ENCODE data around the gene GALNT11. TPM values are rescaled to one million over a fixed set of nuclear protein-coding genes. Genes with fewer than 3 reads are reported as not detected.
"Not testable (repeated sequence)": the region's sequence is repeated elsewhere in the genome, so short reads cannot be mapped to it uniquely, and the experiment has no call there.

GALNT11 gene
- total RNA-seq, 1 donor from 2014 or later: 54.2 TPM

- no peak for DNase-seq (ENCODE audit: low spot score)
These were observed 49.2 kb downstream of the GALNT11 start for GRCh38 chr7:152074673-152075072.

GRCh38 chr7:152075379-152075778, 49.9 kb downstream of the GALNT11 start:
- not testable (repeated sequence) for DNase-seq (ENCODE audit: low spot score)

- no peak for DNase-seq (ENCODE audit: low spot score)
These were observed 50.9 kb downstream of the GALNT11 start for GRCh38 chr7:152076324-152076821.

DNA sequence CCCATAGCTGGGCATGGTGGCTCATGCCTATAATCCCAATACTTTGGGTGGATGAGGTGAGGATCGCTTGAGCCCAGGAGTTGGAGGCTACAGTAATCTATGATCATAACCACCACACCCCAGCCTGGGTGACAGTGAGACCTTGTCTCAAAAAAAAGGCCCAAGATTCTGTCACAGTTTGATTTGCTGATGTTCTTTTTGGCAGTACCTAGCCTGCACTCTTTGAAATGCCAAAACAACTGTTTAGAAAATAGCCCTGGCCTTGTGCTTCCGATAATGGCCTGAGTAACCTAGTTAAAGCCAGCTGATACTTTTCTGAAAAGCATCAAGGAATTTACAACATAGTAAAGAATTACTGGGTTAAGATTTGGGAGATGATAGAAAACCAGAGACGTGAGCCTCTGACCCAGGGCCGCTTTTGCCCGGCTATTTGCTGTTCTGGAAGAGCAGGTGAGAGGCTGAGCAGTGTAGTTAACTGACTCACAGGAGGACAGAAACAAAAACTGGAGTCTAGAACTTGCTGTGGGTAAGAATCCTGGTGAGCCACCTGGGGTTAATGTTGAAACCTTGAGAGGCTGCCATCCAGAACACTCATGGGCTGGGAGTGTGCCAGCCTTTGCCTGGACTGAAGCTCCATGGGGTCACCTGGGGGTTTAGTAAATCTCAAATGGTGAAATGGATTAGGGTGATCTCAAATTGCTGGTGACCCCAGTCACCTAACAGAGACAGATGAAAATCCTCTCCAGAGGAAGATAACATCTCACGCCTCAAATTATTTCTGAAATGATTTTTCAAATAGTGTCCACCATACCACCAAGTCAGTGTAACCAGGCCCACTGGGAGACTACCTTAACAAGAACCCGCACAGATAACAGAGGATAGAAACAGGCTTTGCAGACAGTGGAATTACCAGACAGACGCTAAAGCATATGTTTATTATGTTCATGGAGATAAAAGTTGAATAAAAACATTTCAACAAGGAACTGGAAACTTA, 51.8 kb downstream of the GALNT11 start:
- no peak for DNase-seq (ENCODE audit: low spot score)

DNA sequence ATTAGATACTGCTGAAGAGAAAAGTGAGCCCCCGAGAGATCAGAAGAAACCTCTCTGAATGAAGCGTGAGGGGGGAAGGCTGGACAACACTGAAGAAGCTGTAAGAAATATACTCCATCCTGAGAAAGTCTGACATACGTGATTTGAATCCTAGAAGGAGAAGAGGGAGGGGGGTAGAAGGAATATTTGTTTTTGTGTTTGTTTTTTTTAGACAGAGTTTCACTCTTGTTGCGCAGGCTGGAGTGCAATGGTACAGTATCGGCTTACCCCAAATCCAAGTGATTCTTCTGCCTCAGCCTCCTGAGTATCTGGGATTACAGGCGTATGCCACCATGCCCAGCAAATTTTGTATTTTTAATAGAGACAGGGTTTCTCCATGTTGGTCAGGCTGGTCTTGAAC, 52.6 kb downstream of the GALNT11 start:
- DNase-seq (ENCODE audit: low spot score): no peak

DNA sequence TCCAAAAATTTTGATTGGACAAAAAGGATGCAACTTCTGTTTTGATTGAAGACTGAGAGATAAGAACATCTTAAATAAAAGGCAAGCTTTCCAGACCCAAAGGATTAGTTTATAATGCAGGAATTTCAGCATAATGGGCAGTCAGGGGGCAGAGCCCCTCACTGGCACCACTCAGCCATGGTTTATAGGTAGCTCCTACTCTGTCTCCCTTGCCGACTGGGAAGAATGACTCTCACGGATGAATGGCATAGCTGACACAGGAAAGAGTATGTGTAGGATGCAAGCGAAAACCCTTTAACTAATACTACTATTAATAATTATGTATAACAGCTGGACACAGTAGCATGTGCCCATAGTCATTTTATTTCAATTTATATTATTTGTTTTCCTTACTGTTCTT, 53.3 kb downstream of the GALNT11 start:
- DNase-seq (ENCODE audit: low spot score): no peak

DNA sequence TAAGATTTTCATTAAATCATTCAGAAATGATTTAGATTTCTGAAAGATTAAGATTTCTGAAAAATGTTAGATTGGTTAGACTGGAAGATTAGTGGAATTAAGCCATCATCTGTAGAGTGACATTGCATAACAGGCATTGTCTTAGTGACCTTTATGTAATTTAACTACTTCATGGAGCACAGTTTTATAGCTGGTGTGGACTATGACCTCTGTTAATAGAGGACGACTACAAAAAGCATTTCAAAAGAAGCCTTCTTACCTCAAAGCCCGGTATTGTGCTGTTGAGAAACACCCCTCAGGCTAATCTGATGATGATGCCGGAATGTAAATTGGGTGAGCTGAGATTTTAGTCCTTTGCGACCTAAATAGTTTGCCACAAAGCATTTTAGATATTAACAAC, 55.6 kb downstream of the GALNT11 start:
- no peak for DNase-seq (ENCODE audit: low spot score)

- not testable (repeated sequence) for DNase-seq (ENCODE audit: low spot score)
These were observed 56.7 kb downstream of the GALNT11 start for GRCh38 chr7:152082073-152082721.

DNA sequence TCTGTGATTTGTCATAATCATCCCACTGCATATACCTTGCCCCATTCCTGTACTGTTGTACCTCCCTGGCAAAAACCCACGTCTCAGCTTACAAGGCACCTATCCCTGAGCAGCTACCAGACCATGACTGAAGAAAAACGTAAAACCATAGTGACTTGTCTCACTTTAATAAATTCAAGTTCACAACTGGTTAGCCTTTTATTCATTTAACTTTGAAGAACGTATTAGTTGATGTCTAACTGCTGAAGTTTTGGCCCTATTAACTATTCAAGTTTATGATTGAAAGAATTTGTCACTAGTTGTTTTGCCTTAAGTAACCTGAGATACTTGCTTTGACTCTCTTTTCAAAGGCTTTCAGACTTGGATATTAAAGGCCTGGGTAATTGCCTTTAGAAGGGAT, 59.7 kb downstream of the GALNT11 start:
- no peak for DNase-seq (ENCODE audit: low spot score)

- no peak for DNase-seq (ENCODE audit: low spot score)
These were observed 61.0 kb downstream of the GALNT11 start for GRCh38 chr7:152086513-152086912.

DNA sequence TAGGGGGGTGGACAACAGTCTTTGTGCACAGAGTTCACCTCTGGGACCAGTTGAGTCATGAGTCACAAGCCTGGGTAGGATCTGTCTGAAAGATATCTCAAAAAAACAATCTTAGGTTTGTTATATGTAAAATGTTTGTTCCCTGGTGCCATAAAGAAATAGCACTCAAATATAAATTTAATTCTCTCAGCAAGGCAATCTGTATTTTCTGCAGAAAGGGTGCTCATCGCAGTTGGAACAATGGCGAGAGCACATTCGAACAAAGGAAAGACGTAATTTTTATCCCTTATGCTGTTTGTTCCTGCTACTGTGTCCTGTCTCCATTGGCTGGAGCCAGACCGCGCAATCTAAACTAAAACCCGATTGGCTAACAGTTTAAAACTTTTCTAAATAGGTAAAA, 63.7 kb downstream of the GALNT11 start:
- DNase-seq (ENCODE audit: low spot score): no peak

DNA sequence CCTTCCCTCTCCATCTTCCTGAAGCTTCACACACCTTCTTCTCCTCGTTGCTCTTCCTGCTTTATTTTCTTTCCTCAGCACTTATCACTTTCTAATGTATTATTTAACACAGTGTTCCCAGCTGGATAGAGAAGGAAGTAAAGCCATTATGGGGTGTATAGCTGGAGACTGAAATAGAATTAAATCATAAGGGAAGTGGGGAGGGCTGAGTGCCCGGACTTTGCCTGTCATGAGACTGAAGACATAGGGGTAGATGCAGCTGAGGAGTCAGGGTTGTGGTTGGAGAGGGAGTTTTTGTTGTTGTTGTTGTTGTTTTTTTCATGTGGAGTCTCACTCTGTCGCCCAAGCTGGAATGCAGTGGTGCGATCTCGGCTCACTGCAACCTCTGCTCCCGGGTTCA, 65.3 kb downstream of the GALNT11 start:
- no peak for DNase-seq (ENCODE audit: low spot score)

DNA sequence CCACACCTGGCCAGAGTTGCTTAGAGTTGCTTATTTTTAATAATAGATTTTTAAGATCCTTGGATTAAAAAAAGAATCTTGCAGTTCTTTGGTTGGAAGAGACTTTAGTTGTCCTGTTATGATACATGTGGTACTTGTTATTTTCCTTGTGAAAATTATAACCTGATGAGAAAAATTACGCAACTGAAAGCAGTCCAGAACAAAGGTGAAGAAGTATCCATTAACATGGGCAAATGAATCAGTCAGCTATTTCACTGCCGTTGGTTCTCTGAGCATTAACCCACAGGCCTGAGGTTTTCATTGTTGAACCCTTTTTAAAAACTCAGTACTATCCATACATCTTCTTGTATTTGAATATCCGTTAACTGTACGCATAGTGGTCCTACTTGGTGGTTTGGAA, 68.2 kb downstream of the GALNT11 start:
- no peak for DNase-seq (ENCODE audit: low spot score)

DNA sequence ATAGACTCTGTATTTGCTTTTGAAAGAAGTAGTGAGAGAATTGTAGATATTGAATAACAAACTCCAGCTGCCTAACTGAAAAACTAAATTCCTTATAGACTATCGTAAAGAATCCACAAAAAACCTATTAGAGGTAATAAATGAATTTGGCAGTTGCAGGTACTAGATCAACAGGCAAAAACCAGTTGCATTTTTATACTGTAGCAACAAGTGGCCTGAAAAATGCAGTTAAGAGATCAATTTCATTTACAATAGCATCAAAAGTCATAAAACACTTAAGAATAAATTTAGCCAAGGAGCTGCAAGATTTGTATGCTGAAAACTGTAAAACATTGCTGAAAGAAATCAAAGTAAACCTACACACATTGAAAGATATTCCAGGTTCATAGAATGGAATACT, 70.3 kb downstream of the GALNT11 start:
- DNase-seq (ENCODE audit: low spot score): no peak

DNA sequence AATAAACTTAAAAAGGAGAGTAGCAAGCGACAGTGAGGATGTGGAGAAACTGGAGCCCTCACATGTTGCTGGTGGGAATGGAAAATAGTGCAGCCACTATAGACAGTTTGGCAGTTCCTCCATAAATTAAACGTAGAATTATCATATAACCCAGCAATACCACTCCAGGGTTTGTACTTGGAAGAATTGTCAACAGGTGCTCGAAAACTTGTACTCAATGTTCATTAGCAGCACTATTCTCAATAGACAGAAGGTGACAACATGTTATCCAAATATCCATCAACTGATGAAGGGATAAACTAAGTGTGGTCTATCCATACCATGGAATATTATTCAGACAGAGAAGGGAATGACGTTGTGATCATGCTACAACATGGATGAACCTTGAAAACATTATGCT, 71.9 kb downstream of the GALNT11 start:
- DNase-seq (ENCODE audit: low spot score): no peak

DNA sequence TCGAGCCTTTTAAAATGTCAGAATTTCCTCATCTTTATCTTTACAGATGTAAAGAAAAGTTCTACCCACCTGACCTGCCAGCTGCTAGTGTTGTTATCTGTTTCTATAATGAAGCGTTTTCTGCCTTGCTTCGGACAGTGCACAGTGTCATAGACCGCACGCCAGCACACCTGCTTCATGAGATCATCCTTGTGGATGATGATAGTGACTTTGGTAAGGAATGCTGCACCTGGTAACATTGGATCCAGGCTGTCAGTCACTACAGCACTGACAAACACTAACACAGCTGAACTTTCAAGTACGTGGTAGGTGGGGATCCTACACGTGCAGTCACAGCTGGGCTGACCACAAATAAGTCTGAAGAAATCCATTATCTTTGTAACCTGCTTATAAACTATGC, 77.6 kb downstream of the GALNT11 start:
- no peak for DNase-seq (ENCODE audit: low spot score)

DNA sequence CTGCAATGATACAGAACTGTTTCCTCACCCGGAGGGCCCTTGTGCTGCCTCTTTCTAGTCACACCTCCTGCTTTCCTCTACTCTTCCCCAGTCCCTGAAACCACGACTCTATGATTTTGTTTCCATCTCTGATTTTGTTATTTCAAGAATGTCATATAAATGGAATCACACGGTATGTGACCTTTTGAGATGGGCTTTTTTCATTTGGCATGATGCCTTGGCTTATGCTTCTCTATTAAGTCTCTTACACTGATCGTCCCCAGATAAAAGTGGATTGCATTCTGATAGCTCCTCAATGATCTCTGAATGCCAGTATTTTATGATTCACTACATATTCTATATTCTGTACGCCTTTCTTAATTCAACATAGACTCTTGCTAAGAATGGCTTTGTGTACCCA, 78.2 kb downstream of the GALNT11 start:
- DNase-seq (ENCODE audit: low spot score): no peak

- no peak for DNase-seq (ENCODE audit: low spot score)
These were observed 79.7 kb downstream of the GALNT11 start for GRCh38 chr7:152105205-152105604.

DNA sequence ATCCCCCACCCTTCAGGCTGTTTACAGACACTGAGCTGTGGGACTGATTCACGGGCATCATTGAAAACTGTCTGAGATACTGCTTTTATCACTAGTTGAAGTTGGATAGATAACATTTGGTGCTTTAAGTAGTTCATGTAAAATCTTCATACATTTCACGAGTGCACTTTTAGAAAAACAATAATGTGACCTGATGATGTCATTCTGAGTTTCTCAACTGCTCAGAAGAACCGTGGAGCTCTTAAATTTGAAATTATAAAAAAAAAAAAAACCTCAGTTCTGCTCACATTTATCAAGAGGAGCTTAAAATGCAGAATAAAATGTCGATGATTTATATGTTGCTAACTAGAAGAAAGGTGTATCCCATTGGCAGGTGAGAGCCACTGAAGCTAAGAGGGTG, 81.5 kb downstream of the GALNT11 start:
- DNase-seq (ENCODE audit: low spot score): no peak

DNA sequence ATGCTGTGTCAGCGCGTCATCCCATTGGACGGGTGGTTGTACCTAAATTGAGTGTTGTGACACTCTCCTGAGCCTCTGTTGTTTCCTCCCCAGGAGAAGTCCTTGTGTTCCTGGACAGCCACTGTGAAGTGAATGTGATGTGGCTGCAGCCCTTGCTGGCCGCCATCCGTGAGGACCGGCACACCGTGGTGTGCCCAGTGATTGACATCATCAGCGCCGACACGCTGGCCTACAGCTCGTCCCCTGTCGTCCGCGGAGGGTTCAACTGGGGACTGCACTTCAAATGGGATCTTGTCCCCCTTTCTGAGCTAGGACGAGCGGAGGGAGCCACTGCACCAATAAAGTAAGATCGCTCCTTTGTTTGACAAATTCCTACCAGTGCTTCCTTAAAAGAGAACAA, 82.5 kb downstream of the GALNT11 start:
- DNase-seq (ENCODE audit: low spot score): no peak

GRCh38 chr7:152108359-152108758, 82.9 kb downstream of the GALNT11 start:
- DNase-seq (ENCODE audit: low spot score): no peak

GRCh38 chr7:152112829-152113228, 87.4 kb downstream of the GALNT11 start:
- DNase-seq (ENCODE audit: low spot score): no peak
